ENCODE data around the gene MYOG. TPM values are rescaled to one million over a fixed set of nuclear protein-coding genes. Genes with fewer than 3 reads are reported as not detected.

MYOG gene
- total RNA-seq, 1 donor from 2014 or later = not detected

- H3K4me3 ChIP-seq (ENCODE audit: low read depth, low read length) = no peak overlapping the region
- no peaks in the 10 kb centered on the region for H3K36me3 ChIP-seq (ENCODE audit: control insufficient read depth, insufficient read depth, low read length)
- DNase-seq (ENCODE audit: low read depth) = no peak
- no peak for TF ChIP-seq CTCF (IDR thresholded peaks at IDR 0.05; ENCODE audit: insufficient read depth, low read length, poor library complexity, severe bottlenecking)
- peaks cover 11% of the 10 kb centered on the region for H3K27me3 ChIP-seq (ENCODE audit: control insufficient read depth, insufficient read depth, low read length)
These were observed 31.6 kb downstream of the MYOG start for GRCh38 chr1:203054184-203054583.

GRCh38 chr1:203052601-203053000, 33.2 kb downstream of the MYOG start:
- Histone ChIP-seq H3K27me3 (ENCODE audit: control insufficient read depth, insufficient read depth, low read length) (peaks cover 9% of the 10 kb centered on the region), H3K36me3 (ENCODE audit: control insufficient read depth, insufficient read depth, low read length) (peaks cover 2% of the 10 kb centered on the region), H3K4me3 (ENCODE audit: low read depth, low read length) (no peak overlapping the region)
- no peak for TF ChIP-seq CTCF (IDR thresholded peaks at IDR 0.05; ENCODE audit: insufficient read depth, low read length, poor library complexity, severe bottlenecking)
- DNase-seq (ENCODE audit: low read depth) = no peak

- DNase-seq (ENCODE audit: low read depth) = no peak
- H3K27me3 ChIP-seq (ENCODE audit: control insufficient read depth, insufficient read depth, low read length) = peaks cover 9% of the 10 kb centered on the region
- peaks cover 2% of the 10 kb centered on the region for H3K36me3 ChIP-seq (ENCODE audit: control insufficient read depth, insufficient read depth, low read length)
- no peak for TF ChIP-seq CTCF (IDR thresholded peaks at IDR 0.05; ENCODE audit: insufficient read depth, low read length, poor library complexity, severe bottlenecking)
- no peak overlapping the region for H3K4me3 ChIP-seq (ENCODE audit: low read depth, low read length)
These were observed 33.9 kb downstream of the MYOG start for GRCh38 chr1:203051841-203052324.

GRCh38 chr1:203050826-203051225, 35.0 kb downstream of the MYOG start:
- Histone ChIP-seq H3K27me3 (ENCODE audit: control insufficient read depth, insufficient read depth, low read length) (peaks cover 9% of the 10 kb centered on the region), H3K4me3 (ENCODE audit: low read depth, low read length) (no peak overlapping the region), H3K36me3 (ENCODE audit: control insufficient read depth, insufficient read depth, low read length) (peaks cover 2% of the 10 kb centered on the region)
- no peak for DNase-seq (ENCODE audit: low read depth)
- no peak for TF ChIP-seq CTCF (IDR thresholded peaks at IDR 0.05; ENCODE audit: insufficient read depth, low read length, poor library complexity, severe bottlenecking)

GRCh38 chr1:203049576-203050180, 36.1 kb downstream of the MYOG start:
- H3K36me3 ChIP-seq (ENCODE audit: control insufficient read depth, insufficient read depth, low read length) = peaks cover 2% of the 10 kb centered on the region
- no peak for TF ChIP-seq CTCF (IDR thresholded peaks at IDR 0.05; ENCODE audit: insufficient read depth, low read length, poor library complexity, severe bottlenecking)
- H3K27me3 ChIP-seq (ENCODE audit: control insufficient read depth, insufficient read depth, low read length) = peaks cover 9% of the 10 kb centered on the region
- no peak overlapping the region for H3K4me3 ChIP-seq (ENCODE audit: low read depth, low read length)
- no peak for DNase-seq (ENCODE audit: low read depth)

GRCh38 chr1:203049077-203049476, 36.7 kb downstream of the MYOG start:
- Histone ChIP-seq H3K36me3 (ENCODE audit: control insufficient read depth, insufficient read depth, low read length) (peaks cover 2% of the 10 kb centered on the region), H3K4me3 (ENCODE audit: low read depth, low read length) (no peak overlapping the region), H3K27me3 (ENCODE audit: control insufficient read depth, insufficient read depth, low read length) (peaks cover 9% of the 10 kb centered on the region)
- no peak for TF ChIP-seq CTCF (IDR thresholded peaks at IDR 0.05; ENCODE audit: insufficient read depth, low read length, poor library complexity, severe bottlenecking)
- no peak for DNase-seq (ENCODE audit: low read depth)

All from kidney epithelial cell (primary cell).